Measurements from ENCODE around the gene FCHO1. TPM values are rescaled to one million over a fixed set of nuclear protein-coding genes. Genes with fewer than 3 reads are reported as not detected.

FCHO1 gene
- total RNA-seq, 2 donors from 2014 or later: 3.9 to 9.2 TPM

GRCh38 chr19:17737690-17738153 lies 13.6 kb upstream of the FCHO1 start:
- no peak for DNase-seq
- no peak overlapping the region for H3K4me3 ChIP-seq
- intact Hi-C loops (cut with DNase I): no loop called here
- H3K27me3 ChIP-seq: no peaks in the 10 kb centered on the region
- no peak overlapping the region for H3K27ac ChIP-seq
- no peak overlapping the region for H3K9ac ChIP-seq (ENCODE audit: low read depth in 2 of 2, low read length in 2 of 2)
- no peaks in the 10 kb centered on the region for H3K4me1 ChIP-seq
- no peak for TF ChIP-seq CTCF (IDR thresholded peaks at IDR 0.05)
- no peaks in the 10 kb centered on the region for H3K36me3 ChIP-seq
- no peaks in the 10 kb centered on the region for H3K9me3 ChIP-seq

- no peak for TF ChIP-seq CTCF (IDR thresholded peaks at IDR 0.05)
- Histone ChIP-seq H3K27ac (no peak overlapping the region), H3K4me3 (no peak overlapping the region), H3K9me3 (no peaks in the 10 kb centered on the region), H3K9ac (ENCODE audit: low read depth in 2 of 2, low read length in 2 of 2) (no peak overlapping the region), H3K36me3 (no peaks in the 10 kb centered on the region), H3K4me1 (no peaks in the 10 kb centered on the region), H3K27me3 (no peaks in the 10 kb centered on the region)
- intact Hi-C loops (cut with DNase I): no loop called here
- DNase-seq: no peak
Observed at GRCh38 chr19:17739121-17739875, 12.0 kb upstream of the FCHO1 start.

- Histone ChIP-seq H3K9ac (ENCODE audit: low read depth in 2 of 2, low read length in 2 of 2) (no peak overlapping the region), H3K27ac (no peak overlapping the region), H3K36me3 (no peaks in the 10 kb centered on the region), H3K9me3 (no peaks in the 10 kb centered on the region), H3K4me3 (no peak overlapping the region), H3K4me1 (no peaks in the 10 kb centered on the region), H3K27me3 (no peaks in the 10 kb centered on the region)
- DNase-seq: no peak
- no peak for TF ChIP-seq CTCF (IDR thresholded peaks at IDR 0.05)
- intact Hi-C loops (cut with DNase I): no loop called here
Observed at GRCh38 chr19:17741456-17741855, 9.8 kb upstream of the FCHO1 start.

GRCh38 chr19:17743874-17744580 lies 7.2 kb upstream of the FCHO1 start:
- no peak for TF ChIP-seq CTCF (IDR thresholded peaks at IDR 0.05)
- no peak for DNase-seq
- intact Hi-C loops (cut with DNase I): no loop called here
- no peak overlapping the region for H3K4me3 ChIP-seq
- H3K9me3 ChIP-seq: no peaks in the 10 kb centered on the region
- H3K36me3 ChIP-seq: no peaks in the 10 kb centered on the region
- no peak overlapping the region for H3K9ac ChIP-seq (ENCODE audit: low read depth in 2 of 2, low read length in 2 of 2)
- no peaks in the 10 kb centered on the region for H3K4me1 ChIP-seq
- H3K27me3 ChIP-seq: no peaks in the 10 kb centered on the region
- H3K27ac ChIP-seq: no peak overlapping the region

- H3K27ac ChIP-seq: no peak overlapping the region
- H3K9me3 ChIP-seq: no peaks in the 10 kb centered on the region
- peak overlapping the region; percentile 54 for H3K4me3 ChIP-seq
- no peak for TF ChIP-seq CTCF (IDR thresholded peaks at IDR 0.05)
- intact Hi-C loops (cut with DNase I): no loop called here
- no peaks in the 10 kb centered on the region for H3K36me3 ChIP-seq
- no peaks in the 10 kb centered on the region for H3K4me1 ChIP-seq
- peak overlapping the region in 1 of 2 donors; percentile 55 for H3K9ac ChIP-seq (ENCODE audit: low read depth in 2 of 2, low read length in 2 of 2)
- peak; percentile 92 for DNase-seq
- H3K27me3 ChIP-seq: no peaks in the 10 kb centered on the region
Observed at GRCh38 chr19:17747205-17748098, 3.8 kb upstream of the FCHO1 start.

Measured in colonic mucosa (tissue), 4 donors.